Vagina (tissue), 2 donors: ENCODE data around the gene ZNF726. TPM values are rescaled to one million over a fixed set of nuclear protein-coding genes. Genes with fewer than 3 reads are reported as not detected.
A peak's percentile ranks its signal among the peaks of the same experiment; 100 is the strongest.

Experiments
- DNase-seq, 2 donors: peaks; one replicate each; pipeline ENCODE4 v3.0.0-alpha.2; 2017; ENCODE audit errors: extremely low spot score in 2 of 2
- H3K27ac ChIP-seq: fragments of 200-600 bp; sonication (generic); one replicate; pipeline ENCODE4 v1.5.1; 2019
- H3K27me3 ChIP-seq: fragments of 200-600 bp; sonication (generic); one replicate; pipeline ENCODE4 v1.5.1; 2019
- H3K36me3 ChIP-seq, 2 donors: fragments of 200-600 bp; sonication (generic); one replicate each; pipeline ENCODE4 v1.5.1; 2017 to 2019
- H3K4me1 ChIP-seq: fragments of 200-600 bp; sonication (generic); one replicate; pipeline ENCODE4 v1.5.1; 2019
- H3K4me3 ChIP-seq, 2 donors: fragments of 200-600 bp; sonication (generic); 1 replicate in 1 of 2; 2 replicates in 1 of 2; pipeline ENCODE4 v1.5.1; 2016 to 2019
- H3K9me3 ChIP-seq: fragments of 200-600 bp; sonication (generic); one replicate; pipeline ENCODE4 v1.5.1; 2019
- CTCF ChIP-seq, 3 experiments: fragments of 450-650 bp in 2 of 3; fragments of 200-600 bp in 1 of 3; sonication (generic) in 1 of 3; IDR thresholded peaks; one replicate each; pipeline ENCODE4 v1.5.1; 2017 to 2019; ENCODE audit warnings: antibody characterized with exemption in 3 of 3, mild to moderate bottlenecking in 2 of 3, moderate library complexity in 2 of 3
- POLR2A ChIP-seq, 2 donors: fragments of 450-650 bp; IDR thresholded peaks; one replicate each; pipeline ENCODE4 v1.6.1; 2017; ENCODE audit warnings: antibody characterized with exemption in 2 of 2, mild to moderate bottlenecking in 2 of 2, moderate library complexity in 2 of 2
- POLR2AphosphoS5 ChIP-seq, 2 donors: sonication (generic); formaldehyde crosslinking; IDR thresholded peaks; one replicate each; pipeline ENCODE4 v1.9.0; 2017; ENCODE audit warnings: antibody characterized with exemption in 2 of 2, mild to moderate bottlenecking in 2 of 2, low read depth in 1 of 2; ENCODE audit not compliant: insufficient read depth in 1 of 2
- intact Hi-C: fragments of 100-400 bp; cut with DNase I; formaldehyde crosslinking; loops from one replicate; pipeline ENCODE4 v1.15.1; 2023
- total RNA-seq: library from RNA; depleted of rRNA; stranded (reverse); fragments of >200 nt; gene quantifications from one replicate; pipeline ENCODE4 v1.2.3, GENCODE V29; 2016

Gene ZNF726
- total RNA-seq, 1 donor from 2014 or later, result 2.5 TPM

DNA sequence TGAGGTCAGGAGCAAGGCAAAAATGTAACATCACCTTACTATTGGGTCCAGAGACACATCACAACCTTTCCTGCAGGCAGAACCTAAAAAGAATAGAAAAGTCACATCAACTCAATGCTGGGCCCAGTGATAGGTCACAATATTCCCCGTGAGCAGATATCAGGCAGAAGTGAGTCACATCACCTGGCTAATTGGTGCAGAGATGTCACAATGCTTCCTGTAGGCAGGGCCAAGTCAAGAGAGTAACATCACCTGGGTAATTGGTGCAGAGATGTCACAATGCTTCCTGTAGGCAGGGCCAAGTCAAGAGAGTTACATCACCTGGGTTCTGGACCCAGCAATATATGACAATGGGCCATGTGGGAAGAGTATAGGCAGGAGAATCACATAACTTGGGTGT lies 63.4 kb downstream of the ZNF726 start:
- Histone ChIP-seq H3K27me3 (no peaks in the 10 kb centered on the region), H3K9me3 (no peaks in the 10 kb centered on the region), H3K27ac (no peak overlapping the region), H3K4me3 (no peak overlapping the region), H3K36me3 (no peaks in the 10 kb centered on the region), H3K4me1 (no peaks in the 10 kb centered on the region)
- intact Hi-C loops, result no loop called here
- TF ChIP-seq POLR2A (IDR thresholded peaks at IDR 0.05), result no peak
- TF ChIP-seq CTCF (IDR thresholded peaks at IDR 0.05), result no peak
- no peak for TF ChIP-seq POLR2AphosphoS5 (IDR thresholded peaks at IDR 0.05; ENCODE audit: insufficient read depth in 1 of 2, low read depth in 1 of 2)
- no peak for DNase-seq

GRCh38 chr19:23980805-23981204 lies 66.1 kb downstream of the ZNF726 start:
- intact Hi-C loops, result no loop called here
- TF ChIP-seq POLR2AphosphoS5 (IDR thresholded peaks at IDR 0.05; ENCODE audit: insufficient read depth in 1 of 2, low read depth in 1 of 2) (no peak), CTCF (IDR thresholded peaks at IDR 0.05) (no peak), POLR2A (IDR thresholded peaks at IDR 0.05) (no peak)
- no peak for DNase-seq

GRCh38 chr19:23981863-23982262 lies 67.2 kb downstream of the ZNF726 start:
- no peak for TF ChIP-seq POLR2A (IDR thresholded peaks at IDR 0.05)

More at GRCh38 chr19:23980805-23981204, 66.1 kb downstream of the ZNF726 start:
- no peaks in the 10 kb centered on the region for H3K9me3 ChIP-seq
- H3K4me1 ChIP-seq, result no peaks in the 10 kb centered on the region
- no peaks in the 10 kb centered on the region for H3K27me3 ChIP-seq
- H3K4me3 ChIP-seq, result no peak overlapping the region
- no peak overlapping the region for H3K27ac ChIP-seq
- H3K36me3 ChIP-seq, result no peaks in the 10 kb centered on the region

GRCh38 chr19:23983406-23983805 lies 68.7 kb downstream of the ZNF726 start:
- Histone ChIP-seq H3K27me3 (no peaks in the 10 kb centered on the region), H3K9me3 (no peaks in the 10 kb centered on the region), H3K27ac (no peak overlapping the region), H3K36me3 (no peaks in the 10 kb centered on the region), H3K4me1 (no peaks in the 10 kb centered on the region), H3K4me3 (no peak overlapping the region)
- TF ChIP-seq CTCF (IDR thresholded peaks at IDR 0.05), result no peak
- TF ChIP-seq POLR2AphosphoS5 (IDR thresholded peaks at IDR 0.05; ENCODE audit: insufficient read depth in 1 of 2, low read depth in 1 of 2), result no peak
- TF ChIP-seq POLR2A (IDR thresholded peaks at IDR 0.05), result no peak
- no peak for DNase-seq
- intact Hi-C loops, result no loop called here

More at GRCh38 chr19:23981863-23982262, 67.2 kb downstream of the ZNF726 start:
- H3K4me1 ChIP-seq, result no peaks in the 10 kb centered on the region
- no peaks in the 10 kb centered on the region for H3K27me3 ChIP-seq
- no peaks in the 10 kb centered on the region for H3K9me3 ChIP-seq
- no peaks in the 10 kb centered on the region for H3K36me3 ChIP-seq
- peak in 1 of 2 donors; percentile 19 for DNase-seq
- intact Hi-C loops, result no loop called here
- H3K4me3 ChIP-seq, result no peak overlapping the region
- H3K27ac ChIP-seq, result no peak overlapping the region

Other genes starting within 250 kb of the ZNF726 start
- 9.6 TPM for gene ZNF675, start 227.7 kb upstream of the ZNF726 start, total RNA-seq
- 1.7 TPM for gene ZNF681, start 156.0 kb upstream of the ZNF726 start, total RNA-seq
- 16.9 TPM for gene ZNF254, start 172.3 kb downstream of the ZNF726 start, total RNA-seq